Transverse colon (tissue), 4 donors: Measurements from ENCODE around the gene UBA6.

ENCODE experiments used
- POLR2A ChIP-seq: fragments of 450-650 bp; IDR thresholded peaks from one replicate; pipeline ENCODE4 v1.6.1; 2016; ENCODE audit warnings: antibody characterized with exemption, mild to moderate bottlenecking, moderate library complexity
- POLR2AphosphoS5 ChIP-seq, 3 donors: sonication (generic); formaldehyde crosslinking; IDR thresholded peaks; one replicate each; pipeline ENCODE4 v1.6.1; 2016; ENCODE audit warnings: antibody characterized with exemption in 3 of 3
- TF ChIP-seq, protein P1 (sequence below), 5 experiments: fragments of 200-600 bp in 3 of 5; fragments of 450-650 bp in 2 of 5; sonication (generic) in 3 of 5; IDR thresholded peaks; 1 replicate in 2 of 5; 2 replicates in 3 of 5; pipeline ENCODE4 v1.5.1; 2016 to 2017; ENCODE audit warnings: antibody characterized with exemption in 5 of 5, inconsistent platforms in 3 of 5, mild to moderate bottlenecking in 2 of 5, moderate library complexity in 1 of 5

DNA sequence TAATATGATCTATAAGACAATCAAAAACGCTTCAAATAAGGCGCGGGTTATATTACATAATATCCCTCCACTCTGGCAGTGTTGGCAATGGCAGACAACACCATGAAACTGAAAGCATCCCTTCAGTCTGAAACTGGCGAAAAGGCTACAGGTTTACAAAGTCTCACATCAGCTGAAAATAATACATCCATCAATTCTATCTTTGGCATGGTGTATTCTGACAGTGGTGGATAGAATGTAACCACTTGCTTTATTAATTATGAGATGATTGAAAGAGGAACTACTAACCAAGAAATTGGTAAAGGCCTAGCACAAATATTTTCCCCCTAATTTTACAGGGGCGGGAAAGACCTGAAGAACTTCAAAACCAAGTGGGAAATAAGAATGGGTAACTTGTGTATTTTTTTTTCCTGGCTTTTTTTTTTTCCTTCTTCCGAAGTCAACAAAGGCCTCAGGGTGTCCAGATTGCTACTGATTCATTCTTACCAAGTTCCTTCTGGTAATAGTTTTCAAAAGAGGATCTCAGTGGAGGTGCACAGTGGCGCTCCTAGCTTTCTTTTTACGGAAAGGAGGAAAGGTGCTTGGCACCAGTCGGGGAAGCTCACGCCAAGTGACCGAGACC is 728 bp downstream of the UBA6 start:
- TF ChIP-seq, protein P1, sequence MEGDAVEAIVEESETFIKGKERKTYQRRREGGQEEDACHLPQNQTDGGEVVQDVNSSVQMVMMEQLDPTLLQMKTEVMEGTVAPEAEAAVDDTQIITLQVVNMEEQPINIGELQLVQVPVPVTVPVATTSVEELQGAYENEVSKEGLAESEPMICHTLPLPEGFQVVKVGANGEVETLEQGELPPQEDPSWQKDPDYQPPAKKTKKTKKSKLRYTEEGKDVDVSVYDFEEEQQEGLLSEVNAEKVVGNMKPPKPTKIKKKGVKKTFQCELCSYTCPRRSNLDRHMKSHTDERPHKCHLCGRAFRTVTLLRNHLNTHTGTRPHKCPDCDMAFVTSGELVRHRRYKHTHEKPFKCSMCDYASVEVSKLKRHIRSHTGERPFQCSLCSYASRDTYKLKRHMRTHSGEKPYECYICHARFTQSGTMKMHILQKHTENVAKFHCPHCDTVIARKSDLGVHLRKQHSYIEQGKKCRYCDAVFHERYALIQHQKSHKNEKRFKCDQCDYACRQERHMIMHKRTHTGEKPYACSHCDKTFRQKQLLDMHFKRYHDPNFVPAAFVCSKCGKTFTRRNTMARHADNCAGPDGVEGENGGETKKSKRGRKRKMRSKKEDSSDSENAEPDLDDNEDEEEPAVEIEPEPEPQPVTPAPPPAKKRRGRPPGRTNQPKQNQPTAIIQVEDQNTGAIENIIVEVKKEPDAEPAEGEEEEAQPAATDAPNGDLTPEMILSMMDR (IDR thresholded peaks at IDR 0.05), result no peak
- TF ChIP-seq POLR2A (no peak), POLR2AphosphoS5 (IDR thresholded peaks at IDR 0.05) (no peak)
